Smooth muscle cell (in vitro differentiated cells): ENCODE data around the gene ZNF691. TPM values are rescaled to one million over a fixed set of nuclear protein-coding genes. Genes with fewer than 3 reads are reported as not detected.

Source experiments
- DNase-seq: peaks from one replicate; lab custom pipeline; 2025; ENCODE audit not compliant: unreplicated experiment; lab: John Stamatoyannopoulos, UW
- H2AFZ ChIP-seq: fragments of 200-600 bp; sonication (generic); 2 replicates; pipeline ENCODE4 v1.6.0; 2016; ENCODE audit warnings: antibody characterized with exemption, low read depth, mild to moderate bottlenecking
- H3F3A ChIP-seq: fragments of 200-600 bp; sonication (generic); 2 replicates; pipeline ENCODE4 v1.6.0; 2017; ENCODE audit warnings: antibody characterized with exemption, low read depth
- H3K27ac ChIP-seq: fragments of 200-600 bp; sonication (generic); 2 replicates; pipeline ENCODE4 v1.5.1; 2016; ENCODE audit warnings: low read depth, mild to moderate bottlenecking
- H3K27me3 ChIP-seq: fragments of 200-600 bp; sonication (generic); 2 replicates; pipeline ENCODE4 v1.6.1; 2016; ENCODE audit warnings: low read depth, mild to moderate bottlenecking
- H3K36me3 ChIP-seq: fragments of 200-600 bp; sonication (generic); 2 replicates; pipeline ENCODE4 v1.5.1; 2016; ENCODE audit warnings: low read depth
- H3K4me1 ChIP-seq: fragments of 200-600 bp; sonication (generic); 2 replicates; pipeline ENCODE4 v1.5.1; 2016; ENCODE audit warnings: low read depth
- H3K4me2 ChIP-seq: fragments of 200-600 bp; sonication (generic); 2 replicates; pipeline ENCODE4 v1.6.0; 2016; ENCODE audit warnings: mild to moderate bottlenecking
- H3K4me3 ChIP-seq: fragments of 200-600 bp; sonication (generic); 2 replicates; pipeline ENCODE4 v1.5.1; 2016; ENCODE audit warnings: mild to moderate bottlenecking
- H3K79me2 ChIP-seq: fragments of 200-600 bp; sonication (generic); 2 replicates; pipeline ENCODE4 v1.6.0; 2016; ENCODE audit warnings: low read depth, mild to moderate bottlenecking
- H3K9ac ChIP-seq: fragments of 200-600 bp; sonication (generic); 2 replicates; pipeline ENCODE4 v1.6.0; 2016; ENCODE audit warnings: low read depth
- H3K9me3 ChIP-seq: fragments of 200-600 bp; sonication (generic); replicated peaks from 2 replicates; pipeline ENCODE4 v1.5.1; 2016; ENCODE audit warnings: low read depth
- H4K20me1 ChIP-seq: fragments of 200-600 bp; sonication (generic); 2 replicates; pipeline ENCODE4 v1.6.0; 2016; ENCODE audit warnings: low read depth
- CTCF ChIP-seq: fragments of 200-600 bp; sonication (generic); IDR thresholded peaks from 2 replicates; pipeline ENCODE4 v1.5.1; 2017; ENCODE audit warnings: borderline replicate concordance, mild to moderate bottlenecking, antibody characterized with exemption; ENCODE audit not compliant: insufficient read depth, poor library complexity, severe bottlenecking
- WGBS: methylation state at CpG from one replicate; pipeline ENCODE4 v1.1.7; 2016; ENCODE audit warnings: low lambda C conversion rate; 5-methylcytosine and 5-hydroxymethylcytosine counted together
- polyA plus RNA-seq: library from polyadenylated mRNA; unstranded; fragments of >200 nt; fragmentation: Nextera tagmentation; extraction: Ambion mirVana; gene quantifications from 2 replicates; pipeline ENCODE4 v1.2.1, GENCODE V29; 2016
- total RNA-seq: library from RNA; depleted of rRNA; stranded (reverse); fragments of >200 nt; gene quantifications from 2 replicates; pipeline ENCODE4 v1.2.3, GENCODE V29; 2014

The ZNF691 gene
- total and polyA plus RNA-seq, 2 experiments from 2014 or later: 4.2 to 4.8 TPM

GRCh38 chr1:42831273-42831672, 15.1 kb upstream of the ZNF691 start:
- Histone ChIP-seq H3K79me2 (no peaks in the 10 kb centered on the region), H3K27me3 (no peaks in the 10 kb centered on the region), H3K27ac (no peak overlapping the region), H2AFZ (no peak overlapping the region), H3K9ac (no peak overlapping the region), H3F3A (no peaks in the 10 kb centered on the region), H3K4me1 (no peaks in the 10 kb centered on the region), H3K4me3 (no peak overlapping the region), H3K9me3 (no peaks in the 10 kb centered on the region), H3K36me3 (no peaks in the 10 kb centered on the region), H4K20me1 (no peaks in the 10 kb centered on the region), H3K4me2 (no peak overlapping the region)
- no peak for DNase-seq
- TF ChIP-seq CTCF: no peak

- Histone ChIP-seq H3K27me3 (no peaks in the 10 kb centered on the region), H3K4me1 (no peaks in the 10 kb centered on the region), H3K4me3 (no peak overlapping the region), H4K20me1 (no peaks in the 10 kb centered on the region), H3K27ac (no peak overlapping the region), H2AFZ (no peak overlapping the region), H3K79me2 (no peaks in the 10 kb centered on the region), H3F3A (no peaks in the 10 kb centered on the region), H3K9ac (no peak overlapping the region), H3K9me3 (no peaks in the 10 kb centered on the region), H3K36me3 (no peaks in the 10 kb centered on the region), H3K4me2 (no peak overlapping the region)
- DNase-seq: no peak
- 91% methylated on average over 3 of the region's 3 CpGs for WGBS
- no peak for TF ChIP-seq CTCF
Measured at GRCh38 chr1:42832641-42833240, 13.7 kb upstream of the ZNF691 start.

GRCh38 chr1:42833981-42834380, 12.4 kb upstream of the ZNF691 start:
- Histone ChIP-seq H3K27ac (no peak overlapping the region), H4K20me1 (no peaks in the 10 kb centered on the region), H3K79me2 (no peaks in the 10 kb centered on the region), H3K4me3 (no peak overlapping the region), H3K4me1 (no peaks in the 10 kb centered on the region), H3K36me3 (no peaks in the 10 kb centered on the region), H2AFZ (no peak overlapping the region), H3K4me2 (no peak overlapping the region), H3K9ac (no peak overlapping the region), H3K9me3 (no peaks in the 10 kb centered on the region), H3K27me3 (no peaks in the 10 kb centered on the region), H3F3A (no peaks in the 10 kb centered on the region)
- no peak for DNase-seq
- 99% methylated on average over 4 of the region's 4 CpGs for WGBS
- no peak for TF ChIP-seq CTCF

- Histone ChIP-seq H3K9me3 (no peaks in the 10 kb centered on the region), H3K36me3 (no peaks in the 10 kb centered on the region), H3K4me2 (no peak overlapping the region), H4K20me1 (no peaks in the 10 kb centered on the region), H2AFZ (no peak overlapping the region), H3F3A (no peaks in the 10 kb centered on the region), H3K79me2 (no peaks in the 10 kb centered on the region), H3K9ac (no peak overlapping the region), H3K4me3 (no peak overlapping the region), H3K27ac (no peak overlapping the region), H3K27me3 (no peaks in the 10 kb centered on the region), H3K4me1 (no peaks in the 10 kb centered on the region)
- no peak for TF ChIP-seq CTCF
- no peak for DNase-seq
- WGBS: 69% methylated on average over 5 of the region's 5 CpGs
Measured at GRCh38 chr1:42834803-42835202, 11.6 kb upstream of the ZNF691 start.
